ENCODE results near the gene ALKBH7.
"Not testable (repeated sequence)": the region's sequence is repeated elsewhere in the genome, so short reads cannot be mapped to it uniquely, and the experiment has no call there.

Gene ALKBH7, protein sequence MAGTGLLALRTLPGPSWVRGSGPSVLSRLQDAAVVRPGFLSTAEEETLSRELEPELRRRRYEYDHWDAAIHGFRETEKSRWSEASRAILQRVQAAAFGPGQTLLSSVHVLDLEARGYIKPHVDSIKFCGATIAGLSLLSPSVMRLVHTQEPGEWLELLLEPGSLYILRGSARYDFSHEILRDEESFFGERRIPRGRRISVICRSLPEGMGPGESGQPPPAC

DNA sequence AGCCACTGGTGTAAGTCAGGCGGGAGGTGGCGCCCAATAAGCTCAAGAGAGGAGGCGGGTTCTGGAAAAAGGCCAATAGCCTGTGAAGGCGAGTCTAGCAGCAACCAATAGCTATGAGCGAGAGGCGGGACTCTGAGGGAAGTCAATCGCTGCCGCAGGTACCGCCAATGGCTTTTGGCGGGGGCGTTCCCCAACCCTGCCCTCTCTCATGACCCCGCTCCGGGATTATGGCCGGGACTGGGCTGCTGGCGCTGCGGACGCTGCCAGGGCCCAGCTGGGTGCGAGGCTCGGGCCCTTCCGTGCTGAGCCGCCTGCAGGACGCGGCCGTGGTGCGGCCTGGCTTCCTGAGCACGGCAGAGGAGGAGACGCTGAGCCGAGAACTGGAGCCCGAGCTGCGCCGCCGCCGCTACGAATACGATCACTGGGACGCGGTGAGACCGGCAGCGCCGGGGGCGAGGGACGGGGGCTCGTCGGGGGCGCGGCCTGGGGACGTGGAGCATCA is at the start of gene ALKBH7:
ALKBH7 (plus strand) TSS at position 201 of the 502 bp plus-strand sequence; CDS start at position 228, 27 bp downstream.
- in situ Hi-C loops (cut with MboI; ENCODE audit: low sequenced_read_pairs): no loop called here

DNA sequence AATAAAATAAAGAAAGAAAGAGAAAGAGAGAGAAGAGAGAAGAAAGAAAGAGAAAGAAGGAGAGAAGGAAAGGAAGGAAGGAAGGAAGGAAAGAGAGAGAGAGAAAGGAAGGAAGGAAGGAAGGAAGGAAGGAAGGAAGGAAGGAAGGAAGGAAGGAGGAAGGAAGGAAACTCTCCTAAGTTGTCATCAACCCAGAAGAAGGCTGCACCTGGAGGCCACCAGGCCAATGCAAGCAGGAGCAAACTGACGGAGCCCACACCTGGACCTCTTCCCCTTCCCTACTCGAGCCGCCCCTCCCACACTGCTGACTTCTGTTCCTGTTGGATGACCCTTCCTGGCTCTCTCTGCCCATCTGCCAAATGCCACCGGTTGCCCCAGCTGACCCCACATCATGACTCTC is 47.8 kb upstream of the ALKBH7 start:
- in situ Hi-C loops (cut with MboI; ENCODE audit: low sequenced_read_pairs): loop anchor here (25.0 kb wide), 1 partner anchor 287 kb away; no protein-coding TSS in a partner anchor

DNA sequence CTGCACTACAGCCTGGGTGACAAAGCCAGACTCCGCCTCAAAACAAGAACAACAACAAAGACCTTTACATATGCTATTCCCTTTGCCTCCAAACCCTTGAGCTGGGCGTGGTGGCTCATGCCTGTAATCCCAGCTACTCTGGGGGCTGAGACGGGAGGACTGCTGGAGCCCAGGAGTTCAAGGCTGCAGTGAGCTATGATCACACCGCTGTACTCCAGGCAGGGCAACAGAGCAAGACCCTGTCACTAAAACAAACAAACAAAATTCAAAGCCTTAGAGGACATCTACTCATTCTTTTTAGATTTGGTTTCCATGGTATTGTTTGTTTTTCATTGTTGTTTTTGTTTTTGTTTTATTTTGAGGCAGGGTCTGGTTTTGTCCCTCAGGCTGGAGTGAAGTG is 47.0 kb upstream of the ALKBH7 start:
- in situ Hi-C loops (cut with MboI; ENCODE audit: low sequenced_read_pairs): no loop called here

DNA sequence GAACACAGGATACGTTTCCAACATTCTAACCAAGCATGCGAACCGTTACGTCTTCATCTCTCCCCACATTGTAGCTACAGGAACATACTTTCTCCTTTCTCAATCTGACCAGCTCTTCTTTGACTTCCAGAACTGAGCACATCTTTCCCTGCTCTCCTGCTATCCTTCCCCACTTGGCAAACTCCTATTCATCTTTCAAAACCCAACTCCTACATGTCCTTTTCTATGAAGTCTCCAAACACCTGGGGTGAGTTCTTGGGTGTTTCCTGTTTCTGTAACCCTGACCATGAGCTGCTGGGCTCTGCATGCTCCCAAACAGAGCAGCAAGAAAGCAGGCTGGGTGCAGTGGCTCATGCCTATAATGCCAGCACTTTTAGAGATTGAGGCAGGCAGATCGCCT is 45.8 kb upstream of the ALKBH7 start:
- in situ Hi-C loops (cut with MboI; ENCODE audit: low sequenced_read_pairs): no loop called here

DNA sequence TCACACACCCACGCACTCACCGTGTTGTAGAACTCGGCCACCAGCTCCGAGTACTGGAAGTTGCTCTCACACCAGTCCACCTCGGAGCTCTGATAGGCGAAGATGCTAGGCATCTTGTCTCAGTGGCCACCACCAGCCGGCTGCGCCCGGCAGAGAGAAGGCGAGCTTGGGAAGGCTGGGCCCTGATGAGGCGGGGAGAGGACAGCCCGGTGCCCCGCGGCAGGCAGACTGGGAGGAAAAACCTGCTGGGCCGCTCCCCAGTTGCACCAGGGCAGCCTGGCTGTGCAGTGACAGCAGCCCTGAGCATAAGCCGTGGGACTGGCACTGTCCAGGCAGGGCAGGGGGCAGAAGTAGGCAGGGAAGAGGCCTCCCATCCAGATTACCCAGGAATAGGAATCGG is 39.2 kb upstream of the ALKBH7 start, which contains the start of gene ACER1:
ACER1 (minus strand) TSS at position 174 of the 400 bp plus-strand sequence; CDS start at position 113, 61 bp downstream.
- in situ Hi-C loops (cut with MboI; ENCODE audit: low sequenced_read_pairs): no loop called here

DNA sequence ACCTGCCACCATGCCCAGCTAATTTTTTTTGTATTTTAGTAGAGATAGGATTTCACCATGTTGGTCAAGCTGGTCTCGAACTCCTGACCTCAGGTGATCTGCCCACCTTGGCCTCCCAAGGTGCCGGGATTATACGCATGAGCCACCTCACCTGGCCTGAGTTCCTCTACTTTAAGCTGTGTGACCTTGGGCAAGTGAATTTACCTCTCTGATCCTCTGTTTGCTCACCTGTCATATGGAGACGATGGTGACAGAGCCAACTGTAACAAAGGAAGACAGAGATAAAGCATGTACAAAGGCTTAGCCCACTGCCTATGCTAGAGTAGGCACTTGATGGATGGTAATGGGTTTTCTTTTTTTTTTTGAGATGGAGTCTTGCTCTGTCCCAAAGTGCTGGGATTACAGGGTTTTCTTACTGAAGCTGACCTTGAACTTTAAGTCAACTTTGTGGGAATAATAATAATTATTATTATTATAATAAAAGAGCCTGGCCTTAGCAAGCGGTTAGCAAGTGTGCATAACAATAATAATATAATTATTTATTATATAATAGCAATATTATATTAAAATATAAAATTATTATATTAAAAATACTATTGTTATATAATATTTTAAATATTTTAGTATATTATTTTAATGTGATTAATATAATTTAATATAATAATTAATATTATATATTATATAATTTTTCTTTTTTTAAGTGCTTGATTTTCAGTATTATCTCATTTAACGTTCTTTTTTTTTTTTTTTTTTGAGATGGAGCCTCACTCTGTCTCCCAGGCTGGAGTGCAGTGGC is 37.9 kb upstream of the ALKBH7 start:
- in situ Hi-C loops (cut with MboI; ENCODE audit: low sequenced_read_pairs): no loop called here

DNA sequence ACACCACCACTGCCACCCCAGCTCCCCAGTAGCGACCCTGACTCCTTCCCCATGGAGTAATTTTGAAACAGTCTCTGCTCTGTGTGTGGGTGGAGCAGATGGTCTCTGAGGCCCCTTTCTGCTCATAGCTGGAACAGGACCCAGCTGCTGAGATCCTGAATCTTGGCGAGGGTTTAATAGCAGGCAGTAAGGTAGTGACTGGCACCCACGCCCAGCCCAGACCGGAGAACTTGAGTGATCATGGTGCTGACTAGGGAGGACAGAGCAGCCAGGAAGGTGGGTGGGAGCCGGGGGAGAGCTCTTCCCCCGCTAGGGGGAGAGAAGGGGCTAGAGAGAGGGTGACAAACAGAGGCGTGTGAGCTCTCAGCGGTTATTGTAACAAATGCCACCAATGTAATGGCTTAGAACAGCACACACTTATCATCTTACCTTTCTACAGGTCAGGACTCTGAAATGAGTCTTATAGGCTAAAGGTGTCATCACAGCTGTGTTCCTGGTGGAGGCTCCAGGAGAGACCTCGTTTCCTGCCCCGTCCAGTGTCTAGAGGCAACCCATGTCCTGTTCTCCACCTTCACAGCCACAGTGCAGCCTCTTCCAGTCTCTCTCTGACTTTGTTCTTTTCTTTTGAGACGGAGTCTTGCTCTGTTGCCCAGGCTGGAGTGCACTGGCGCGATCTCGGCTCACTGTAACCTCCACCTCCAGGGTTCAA is 31.9 kb upstream of the ALKBH7 start:
- in situ Hi-C loops (cut with MboI; ENCODE audit: low sequenced_read_pairs): no loop called here

DNA sequence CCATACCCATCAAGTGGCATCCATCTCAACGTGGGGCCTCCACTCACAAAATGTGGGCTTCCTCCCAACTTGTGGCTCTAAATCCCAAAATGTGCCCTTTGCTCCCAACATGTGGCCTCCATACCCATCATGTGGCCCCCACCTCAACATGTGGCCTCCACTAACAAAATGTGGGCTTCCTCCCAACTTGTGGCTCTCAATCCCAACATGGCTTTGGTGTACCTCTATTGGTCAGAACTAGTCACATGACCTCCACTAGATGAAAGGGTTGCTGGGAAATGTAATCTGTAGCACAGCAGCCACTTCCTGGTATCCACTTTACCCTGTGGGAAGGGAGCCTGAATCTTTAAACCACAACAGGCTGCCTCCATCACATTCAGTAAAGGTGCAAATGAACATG is 29.1 kb upstream of the ALKBH7 start:
- in situ Hi-C loops (cut with MboI; ENCODE audit: low sequenced_read_pairs): no loop called here

DNA sequence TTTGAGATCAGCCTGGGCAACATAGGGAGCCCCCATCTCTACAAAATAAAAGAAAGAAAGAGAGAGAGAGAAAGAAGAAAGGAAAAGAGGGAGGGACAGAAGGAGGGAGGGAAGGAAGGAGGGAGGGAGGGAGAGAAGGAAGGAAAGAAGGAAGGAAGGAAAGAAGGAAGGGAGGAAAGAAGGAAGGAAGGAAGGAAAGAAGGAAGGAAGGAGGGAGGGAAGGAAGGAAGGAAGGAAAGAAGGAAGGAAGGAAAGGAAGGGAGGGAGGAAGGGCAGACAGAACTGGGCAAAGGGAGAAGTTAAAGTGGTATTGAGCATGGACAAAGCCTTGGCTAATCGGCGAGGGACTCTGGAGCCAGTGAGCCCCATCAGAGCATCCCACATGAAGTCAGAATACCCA is 23.3 kb upstream of the ALKBH7 start:
- in situ Hi-C loops (cut with MboI; ENCODE audit: low sequenced_read_pairs): not testable (repeated sequence)

DNA sequence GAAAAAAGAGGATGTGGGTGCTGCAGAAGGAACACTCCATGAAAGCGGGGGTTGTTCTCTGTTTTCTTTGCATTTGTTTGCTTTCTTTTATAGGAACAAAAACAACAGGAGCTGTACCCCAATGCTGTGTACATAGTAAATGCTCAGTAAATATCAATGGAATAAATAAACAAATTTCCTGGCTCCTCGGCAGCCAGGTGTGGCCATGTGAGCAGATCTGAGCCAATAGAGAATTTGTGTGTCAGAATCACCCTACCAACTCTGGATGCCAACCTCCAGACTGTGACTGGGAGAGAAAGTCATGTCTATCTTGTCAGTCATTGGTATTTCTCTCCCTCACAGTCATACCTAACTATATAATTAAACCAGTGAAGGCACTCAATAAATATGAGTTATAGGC is 21.9 kb upstream of the ALKBH7 start:
- in situ Hi-C loops (cut with MboI; ENCODE audit: low sequenced_read_pairs): no loop called here

DNA sequence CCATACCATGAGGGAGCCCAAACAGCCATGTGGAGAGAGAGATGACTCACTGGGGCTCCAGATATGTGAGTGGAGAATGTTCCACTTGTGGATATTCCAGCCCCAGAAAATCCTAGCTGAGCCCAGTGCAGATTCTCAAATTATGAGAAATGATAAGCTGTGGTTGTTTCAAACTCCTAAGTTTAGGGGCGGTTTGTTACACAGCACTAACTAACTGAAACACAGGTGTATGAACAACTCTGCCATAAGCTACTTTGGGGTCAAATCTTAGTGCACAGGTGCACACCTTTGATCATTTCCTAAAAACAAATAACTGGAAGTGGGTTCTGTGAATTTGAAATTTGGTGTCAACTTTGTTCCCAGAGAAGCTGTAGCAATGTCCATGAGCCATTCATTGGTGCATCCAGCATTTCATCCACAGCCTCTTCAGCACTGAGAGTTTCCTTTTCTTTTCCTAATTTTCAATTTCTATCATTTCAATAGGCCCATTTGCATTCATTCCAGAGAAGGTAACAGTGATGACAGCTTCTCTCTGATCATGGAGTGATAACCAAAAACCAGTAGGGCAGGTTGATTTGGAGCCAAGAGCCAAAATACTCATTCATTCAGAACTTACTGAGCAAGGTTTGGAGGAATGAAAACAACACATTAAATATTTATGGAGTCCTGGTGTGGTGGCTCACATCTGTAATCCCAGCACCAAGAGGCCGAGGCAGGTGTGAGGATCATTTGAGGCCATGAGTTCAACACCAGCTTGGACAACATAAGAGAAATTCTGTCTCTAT is 20.0 kb upstream of the ALKBH7 start:
- in situ Hi-C loops (cut with MboI; ENCODE audit: low sequenced_read_pairs): no loop called here

DNA sequence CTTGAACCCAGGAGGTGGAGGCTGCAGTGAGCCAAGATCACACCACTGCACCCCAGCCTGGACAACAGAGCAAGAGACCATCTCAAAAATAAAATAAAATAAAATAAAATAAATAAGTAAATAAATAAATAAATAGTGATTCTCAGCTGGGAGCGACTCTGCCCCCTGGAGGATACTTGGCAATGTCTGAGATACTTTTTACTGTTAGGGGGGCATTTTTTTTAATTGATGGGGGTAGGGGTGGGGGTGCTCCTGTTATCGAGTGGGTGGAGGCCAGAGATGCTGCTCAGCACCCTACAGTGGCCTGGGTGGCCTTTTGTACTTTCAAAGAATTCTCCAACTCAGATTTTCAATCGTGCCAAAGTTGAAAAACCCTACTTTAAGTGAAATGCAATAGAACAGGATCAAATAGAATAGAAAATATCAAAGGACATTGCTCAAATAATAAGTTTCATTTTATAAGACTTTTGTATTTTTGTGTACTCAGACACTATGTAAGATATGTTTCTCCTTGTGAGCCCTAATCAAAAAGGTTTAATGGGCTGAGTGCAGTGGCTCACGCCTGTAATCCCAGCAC is 18.4 kb upstream of the ALKBH7 start:
- in situ Hi-C loops (cut with MboI; ENCODE audit: low sequenced_read_pairs): no loop called here

DNA sequence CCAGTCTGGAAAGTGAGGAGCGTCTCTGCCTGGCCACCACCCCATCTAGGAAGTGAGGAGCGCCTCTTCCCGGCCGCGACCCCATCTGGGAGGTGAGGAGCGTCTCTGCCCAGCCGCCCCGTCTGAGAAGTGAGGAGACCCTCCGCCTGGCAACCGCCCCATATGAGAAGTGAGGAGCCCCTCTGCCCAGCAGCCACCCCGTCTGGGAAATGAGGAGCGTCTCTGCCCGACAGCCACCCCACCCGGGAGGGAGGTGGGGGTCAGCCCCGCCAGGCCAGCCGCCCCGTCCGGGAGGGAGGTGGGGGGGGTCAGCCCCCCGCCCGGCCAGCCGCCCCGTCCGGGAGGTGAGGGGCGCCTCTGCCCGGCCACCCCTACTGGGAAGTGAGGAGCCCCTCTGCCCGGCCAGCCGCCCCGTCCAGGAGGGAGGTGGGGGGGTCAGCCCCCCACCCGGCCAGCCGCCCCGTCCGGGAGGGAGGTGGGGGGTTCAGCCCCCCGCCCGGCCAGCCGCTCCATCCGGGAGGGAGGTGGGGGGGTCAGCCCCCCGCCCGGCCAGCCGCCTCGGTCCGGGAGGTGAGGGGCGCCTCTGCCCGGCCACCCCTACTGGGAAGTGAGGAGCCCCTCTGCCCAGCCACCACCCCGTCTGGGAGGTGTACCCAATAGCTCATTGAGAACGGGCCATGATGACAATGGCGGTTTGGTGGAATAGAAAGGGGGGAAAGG is 17.1 kb upstream of the ALKBH7 start:
- in situ Hi-C loops (cut with MboI; ENCODE audit: low sequenced_read_pairs): not testable (repeated sequence)

DNA sequence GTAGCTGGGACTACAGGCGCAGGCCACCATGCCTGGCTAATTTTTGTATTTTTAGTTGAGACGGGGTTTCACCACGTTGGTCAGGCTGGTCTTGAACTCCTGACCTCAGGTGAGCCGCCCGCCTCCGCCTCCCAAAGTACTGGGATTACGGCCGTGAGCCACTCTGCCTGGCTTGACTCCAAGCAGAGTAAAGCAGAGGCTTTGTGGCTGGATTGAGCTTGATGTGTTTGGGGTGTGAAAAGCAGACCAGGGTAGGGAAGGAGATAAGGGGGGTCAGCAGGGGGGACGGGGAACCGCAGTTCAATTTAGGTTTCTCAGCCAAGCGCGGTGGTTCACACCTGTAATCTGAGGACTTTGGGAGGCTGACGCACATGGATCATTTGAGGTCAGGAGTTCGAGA is 15.4 kb upstream of the ALKBH7 start:
- in situ Hi-C loops (cut with MboI; ENCODE audit: low sequenced_read_pairs): no loop called here

DNA sequence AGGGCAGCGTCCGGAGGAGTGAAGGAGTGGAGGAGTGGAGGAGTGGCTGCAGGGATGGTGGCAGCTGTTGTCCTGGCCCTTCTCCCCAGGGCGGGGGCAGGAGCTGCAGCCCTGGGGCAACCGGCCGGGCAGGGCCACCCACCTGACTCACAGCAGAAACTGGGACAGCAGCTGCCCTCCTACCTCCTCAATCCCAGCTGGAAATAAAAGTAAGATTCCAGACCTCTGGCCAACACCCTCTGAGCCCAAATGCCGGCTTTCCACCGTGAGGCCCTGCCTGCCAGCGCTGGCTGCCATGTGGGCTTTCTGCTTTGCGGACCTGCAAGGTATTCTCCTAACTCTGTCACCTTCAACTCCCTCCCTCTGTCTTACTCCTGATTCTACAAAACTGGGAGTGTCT is 14.6 kb upstream of the ALKBH7 start:
- in situ Hi-C loops (cut with MboI; ENCODE audit: low sequenced_read_pairs): no loop called here

DNA sequence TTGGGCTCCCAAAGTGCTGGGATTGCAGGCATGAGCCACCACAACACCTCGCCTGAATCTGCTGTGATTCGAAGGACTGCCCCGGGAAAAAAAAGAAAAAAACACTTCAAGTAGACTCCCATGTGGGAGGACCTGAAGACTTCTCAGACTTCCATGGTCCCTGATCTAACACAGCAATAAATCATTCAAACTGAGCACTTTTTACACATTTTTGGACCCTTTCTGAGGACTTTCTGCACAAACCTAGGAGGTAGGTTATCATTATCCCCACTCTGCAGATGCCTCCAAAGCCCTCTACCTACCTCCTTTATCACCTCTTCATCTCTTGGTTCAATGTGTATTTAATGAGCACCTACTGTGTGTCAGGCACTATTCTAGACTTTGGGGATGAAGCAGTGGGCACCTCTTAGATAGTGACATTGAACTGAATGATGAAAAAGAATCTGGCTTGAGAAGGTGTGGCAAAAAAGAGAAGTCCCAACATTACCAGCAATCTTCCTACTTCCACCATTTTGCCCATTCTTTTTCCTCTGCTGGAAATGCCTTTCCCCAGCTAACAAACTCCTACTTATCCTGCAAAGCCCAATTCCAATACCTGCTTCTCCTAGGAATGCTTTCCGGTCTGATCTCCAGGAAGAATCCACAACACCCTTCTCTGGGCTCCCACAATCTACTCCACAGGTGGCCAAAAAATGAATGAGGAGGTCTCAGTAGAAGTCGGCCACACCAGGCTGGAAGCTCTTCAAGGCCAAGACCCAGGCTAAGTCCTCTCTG is 12.8 kb upstream of the ALKBH7 start:
- in situ Hi-C loops (cut with MboI; ENCODE audit: low sequenced_read_pairs): no loop called here

DNA sequence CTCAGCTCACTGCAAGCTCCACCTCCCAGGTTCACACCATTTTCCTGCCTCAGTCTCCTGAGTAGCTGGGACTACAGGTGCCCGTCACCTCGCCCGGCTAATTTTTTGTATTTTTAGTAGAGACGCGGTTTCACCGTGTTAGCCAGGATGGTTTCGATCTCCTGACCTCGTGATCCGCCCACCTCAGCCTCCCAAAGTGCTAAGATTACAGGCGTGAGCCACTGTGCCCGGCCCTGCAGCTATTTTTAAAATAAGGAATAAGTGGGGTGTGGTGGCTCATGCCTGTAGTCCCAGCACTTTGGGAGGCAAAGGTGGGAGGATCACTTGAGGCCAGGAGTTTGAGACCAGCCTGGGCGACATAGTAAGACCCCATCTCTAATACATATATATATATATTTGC is 12.1 kb upstream of the ALKBH7 start:
- in situ Hi-C loops (cut with MboI; ENCODE audit: low sequenced_read_pairs): not testable (repeated sequence)

DNA sequence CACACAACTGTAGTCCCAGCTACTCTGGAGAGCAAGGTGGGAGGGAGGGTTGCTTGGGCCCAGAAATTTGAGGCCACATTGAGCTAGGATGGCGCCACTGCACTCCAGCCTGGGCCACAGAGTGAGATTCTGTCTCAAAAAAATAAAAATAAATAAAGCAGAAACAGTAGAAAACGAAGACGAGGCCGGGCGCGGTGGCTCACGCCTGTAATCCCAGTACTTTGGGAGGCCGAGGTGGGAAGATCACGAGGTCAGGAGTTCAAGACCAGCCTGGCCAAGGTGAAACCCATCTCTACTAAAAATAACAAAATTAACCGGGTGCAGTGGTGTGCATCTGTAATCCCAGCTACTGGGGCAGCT is 11.8 kb upstream of the ALKBH7 start:
- in situ Hi-C loops (cut with MboI; ENCODE audit: low sequenced_read_pairs): not testable (repeated sequence)

DNA sequence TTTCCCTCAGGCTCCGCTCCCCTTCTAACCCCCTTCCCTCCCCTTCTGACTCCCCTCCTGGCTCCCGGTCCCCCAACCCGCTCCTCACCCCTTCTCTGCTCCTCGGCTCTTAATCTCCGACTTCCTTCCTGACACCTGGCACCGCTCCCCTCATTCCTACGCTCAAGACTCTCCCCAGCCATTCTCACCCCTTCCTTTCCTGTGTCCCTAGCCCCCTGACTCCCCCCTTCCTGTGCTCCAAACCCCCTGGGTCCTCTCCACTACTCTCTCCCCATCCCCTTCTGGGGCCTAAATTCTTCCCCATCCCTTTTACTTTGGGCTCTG is 10.6 kb upstream of the ALKBH7 start:
- in situ Hi-C loops (cut with MboI; ENCODE audit: low sequenced_read_pairs): no loop called here
